Measurements from ENCODE around the gene SUMO3. TPM values are rescaled to one million over a fixed set of nuclear protein-coding genes. Genes with fewer than 3 reads are reported as not detected.

Gene SUMO3
- polyA plus RNA-seq, 1 donor (not counting 4 experiments of a cell fraction or from before 2014, with no cell fraction given), result 115 TPM

GRCh38 chr21:44831227-44831860 lies 13.5 kb upstream of the SUMO3 start:
- Histone ChIP-seq H3K36me3 (ENCODE audit: control insufficient read depth in 2 of 2, extremely low read depth in 1 of 2, insufficient read depth in 2 of 2, low read length in 2 of 2) (no peaks in the 10 kb centered on the region), H3K27ac (ENCODE audit: control insufficient read depth, insufficient read depth, low read length) (no peak overlapping the region), H3K79me2 (ENCODE audit: control insufficient read depth, insufficient read depth, low read length) (no peaks in the 10 kb centered on the region), H3K9me3 (ENCODE audit: control insufficient read depth, low read depth, low read length) (peaks cover 4% of the 10 kb centered on the region), H3K9ac (ENCODE audit: control insufficient read depth, extremely low read depth, insufficient read depth, low read length) (no peak overlapping the region), H2AFZ (ENCODE audit: control insufficient read depth, low read length) (no peak overlapping the region), H3K4me2 (ENCODE audit: control insufficient read depth, extremely low read depth, insufficient read depth, low read depth, low read length) (no peak overlapping the region), H3K4me3 (ENCODE audit: control insufficient read depth in 2 of 3, extremely low read depth in 1 of 3, insufficient read depth in 2 of 3, low read depth in 1 of 3, low read length in 3 of 3) (no peak overlapping the region), H3K4me1 (ENCODE audit: control insufficient read depth, extremely low read depth, insufficient read depth, low read length) (no peaks in the 10 kb centered on the region), H3K27me3 (ENCODE audit: control insufficient read depth, extremely low read depth, insufficient read depth, low read length) (no peaks in the 10 kb centered on the region), H4K20me1 (ENCODE audit: control insufficient read depth, extremely low read depth, insufficient read depth, low read length) (no peaks in the 10 kb centered on the region), H3K9me1 (ENCODE audit: control insufficient read depth, extremely low read depth, insufficient read depth, low read length) (no peaks in the 10 kb centered on the region)
- peak; percentile 23 for FAIRE-seq
- TF ChIP-seq EZH2 (IDR thresholded peaks at IDR 0.05; ENCODE audit: low read length) (no peak), CTCF (optimal IDR thresholded peaks at IDR 0.05 in 1 of 3, IDR thresholded peaks at IDR 0.05 in 1 of 3, conservative IDR thresholded peaks at IDR 0.05 in 1 of 3; ENCODE audit: extremely low read depth in 1 of 3, insufficient read depth in 2 of 3, low read length in 3 of 3) (no peak)
- dilution Hi-C loops (cut with MboI; ENCODE audit: extremely low pct_ligation_motif_present, low sequenced_read_pairs), result no loop called here
- DNase-seq (ENCODE audit: low read depth, low spot score), result no peak

- Histone ChIP-seq H3K9me3 (ENCODE audit: control insufficient read depth, low read depth, low read length) (peaks cover 4% of the 10 kb centered on the region), H3K36me3 (ENCODE audit: control insufficient read depth in 2 of 2, extremely low read depth in 1 of 2, insufficient read depth in 2 of 2, low read length in 2 of 2) (no peaks in the 10 kb centered on the region), H3K4me2 (ENCODE audit: control insufficient read depth, extremely low read depth, insufficient read depth, low read depth, low read length) (no peak overlapping the region), H3K9ac (ENCODE audit: control insufficient read depth, extremely low read depth, insufficient read depth, low read length) (no peak overlapping the region), H2AFZ (ENCODE audit: control insufficient read depth, low read length) (no peak overlapping the region), H3K9me1 (ENCODE audit: control insufficient read depth, extremely low read depth, insufficient read depth, low read length) (no peaks in the 10 kb centered on the region), H3K79me2 (ENCODE audit: control insufficient read depth, insufficient read depth, low read length) (no peaks in the 10 kb centered on the region), H3K4me1 (ENCODE audit: control insufficient read depth, extremely low read depth, insufficient read depth, low read length) (no peaks in the 10 kb centered on the region), H3K4me3 (ENCODE audit: control insufficient read depth in 2 of 3, extremely low read depth in 1 of 3, insufficient read depth in 2 of 3, low read depth in 1 of 3, low read length in 3 of 3) (no peak overlapping the region), H3K27me3 (ENCODE audit: control insufficient read depth, extremely low read depth, insufficient read depth, low read length) (no peaks in the 10 kb centered on the region), H4K20me1 (ENCODE audit: control insufficient read depth, extremely low read depth, insufficient read depth, low read length) (no peaks in the 10 kb centered on the region), H3K27ac (ENCODE audit: control insufficient read depth, insufficient read depth, low read length) (no peak overlapping the region)
- FAIRE-seq (no peak), DNase-seq (ENCODE audit: low read depth, low spot score) (no peak)
- TF ChIP-seq EZH2 (IDR thresholded peaks at IDR 0.05; ENCODE audit: low read length), result no peak
- no peak for TF ChIP-seq CTCF (optimal IDR thresholded peaks at IDR 0.05 in 1 of 3, IDR thresholded peaks at IDR 0.05 in 1 of 3, conservative IDR thresholded peaks at IDR 0.05 in 1 of 3; ENCODE audit: extremely low read depth in 1 of 3, insufficient read depth in 2 of 3, low read length in 3 of 3)
- dilution Hi-C loops (cut with MboI; ENCODE audit: extremely low pct_ligation_motif_present, low sequenced_read_pairs), result no loop called here
These were observed 11.7 kb upstream of the SUMO3 start for GRCh38 chr21:44829507-44830092.
